HepG2 (cell line): ENCODE data around the gene ADORA3. TPM values are rescaled to one million over a fixed set of nuclear protein-coding genes. Genes with fewer than 3 reads are reported as not detected.

Experiments
- GPN1 ChIP-seq: sonication (generic); formaldehyde crosslinking; IDR thresholded peaks from 2 replicates; pipeline ENCODE4 v1.5.1; 2020; ENCODE audit warnings: missing genetic modification reagents, borderline replicate concordance
- HOXA9 ChIP-seq: sonication (generic); formaldehyde crosslinking; IDR thresholded peaks from 2 replicates; pipeline ENCODE4 v1.8.1; 2022; ENCODE audit warnings: missing genetic modification reagents, mild to moderate bottlenecking, moderate library complexity, borderline replicate concordance
- JUND ChIP-seq: sonication (generic); formaldehyde crosslinking; IDR thresholded peaks from 2 replicates; pipeline ENCODE4 v1.8.0; 2022; ENCODE audit warnings: mild to moderate bottlenecking, missing genetic modification reagents
- KAT2B ChIP-seq: fragments of 150-350 bp; IDR thresholded peaks from 2 replicates; pipeline ENCODE4 v1.6.1; 2014; ENCODE audit warnings: low read depth, low read length, borderline replicate concordance
- KLF6 ChIP-seq: IDR thresholded peaks from 2 replicates; pipeline ENCODE4 v1.8.0; 2016; ENCODE audit warnings: missing biosample characterization, missing genetic modification reagents
- MAFF ChIP-seq: IDR thresholded peaks from 2 replicates; pipeline ENCODE4 v1.6.1; 2011; ENCODE audit warnings: low read depth, low read length, improper control_type of control experiment
- MAFK ChIP-seq, 2 experiments: IDR thresholded peaks in 1 of 2; conservative IDR thresholded peaks in 1 of 2; 2 replicates each; pipeline ENCODE4 v1.6.1; 2011; ENCODE audit warnings: improper control_type of control experiment in 2 of 2, low read length in 2 of 2
- MIER2 ChIP-seq: IDR thresholded peaks from 2 replicates; pipeline ENCODE4 v1.6.1; 2016; ENCODE audit warnings: missing biosample characterization, missing genetic modification reagents
- NAIF1 ChIP-seq: sonication (generic); formaldehyde crosslinking; IDR thresholded peaks from 2 replicates; pipeline ENCODE4 v1.5.0; 2020; ENCODE audit warnings: mild to moderate bottlenecking, missing genetic modification reagents, borderline replicate concordance
- PHF20 ChIP-seq: sonication (generic); formaldehyde crosslinking; IDR thresholded peaks from 2 replicates; pipeline ENCODE4 v1.5.0; 2020; ENCODE audit warnings: mild to moderate bottlenecking, missing genetic modification reagents
- RBFOX2 ChIP-seq: fragments of 200-400 bp; formaldehyde crosslinking; IDR thresholded peaks from 2 replicates; pipeline ENCODE4 v1.6.1; 2017; ENCODE audit warnings: low read depth, mild to moderate bottlenecking, low read length
- RXRB ChIP-seq: IDR thresholded peaks from 2 replicates; pipeline ENCODE4 v1.6.1; 2016; ENCODE audit warnings: borderline replicate concordance, missing genetic modification reagents, missing compliant biosample characterization
- ZFYVE20 ChIP-seq: sonication (generic); formaldehyde crosslinking; IDR thresholded peaks from 2 replicates; pipeline ENCODE4 v1.8.0; 2023; ENCODE audit warnings: low read depth, mild to moderate bottlenecking, moderate library complexity, missing genetic modification reagents, borderline replicate concordance
- ZNF138 ChIP-seq: sonication (generic); formaldehyde crosslinking; IDR thresholded peaks from 2 replicates; pipeline ENCODE4 v1.5.0; 2020; ENCODE audit warnings: mild to moderate bottlenecking, low read depth, missing genetic modification reagents
- ZNF207 ChIP-seq: fragments of 450-650 bp; IDR thresholded peaks from 2 replicates; pipeline ENCODE4 v1.6.1; 2016; ENCODE audit warnings: antibody characterized with exemption, borderline replicate concordance
- ZNF337 ChIP-seq: sonication (generic); formaldehyde crosslinking; IDR thresholded peaks from 2 replicates; pipeline ENCODE4 v1.5.1; 2020; ENCODE audit warnings: missing genetic modification reagents, low read depth, mild to moderate bottlenecking, borderline replicate concordance
- ZNF552 ChIP-seq: sonication (generic); formaldehyde crosslinking; IDR thresholded peaks from 2 replicates; pipeline ENCODE4 v1.9.0; 2022; ENCODE audit warnings: missing genetic modification reagents, mild to moderate bottlenecking, borderline replicate concordance
- polyA plus RNA-seq, 8 experiments: library from polyadenylated mRNA; depleted of rRNA in 3 of 8; stranded (reverse) in 7 of 8; unstranded in 1 of 8; fragments of >200 nt; fragmentation: Illumina TruSeq in 4 of 8; extraction: Trizol in 4 of 8; gene quantifications; 2 replicates each; pipeline versions ENCODE4 v1.2.1 to v1.2.3, GENCODE V29; 2011 to 2016; ENCODE audit warnings: low read depth in 4 of 8, missing spikeins in 1 of 8, mixed read lengths in 1 of 8; ENCODE audit not compliant: insufficient read depth in 1 of 8
- total RNA-seq, 5 experiments: library from RNA; depleted of rRNA; stranded (reverse); fragments of >200 nt; fragmentation: Illumina TruSeq; extraction: Trizol; gene quantifications; 2 replicates each; pipeline ENCODE4 v1.2.3, GENCODE V29; 2016; ENCODE audit warnings: low read depth in 1 of 5
- TF ChIP-seq, protein P1 (sequence below): sonication (generic); formaldehyde crosslinking; IDR thresholded peaks from 2 replicates; pipeline ENCODE4 v1.4.0; 2020; ENCODE audit warnings: missing genetic modification reagents, borderline replicate concordance
- TF ChIP-seq, protein P2 (sequence below), 2 experiments: sonication (generic) in 1 of 2; formaldehyde crosslinking in 1 of 2; IDR thresholded peaks; 2 replicates each; pipeline versions ENCODE4 v1.5.1 to v1.6.1; 2011 to 2020; ENCODE audit warnings: borderline replicate concordance in 1 of 2, low read depth in 1 of 2, low read length in 1 of 2, mild to moderate bottlenecking in 1 of 2, missing genetic modification reagents in 1 of 2, moderate library complexity in 1 of 2
- TF ChIP-seq, protein P3 (sequence below): sonication (generic); formaldehyde crosslinking; IDR thresholded peaks from 2 replicates; pipeline ENCODE4 v1.5.0; 2020; ENCODE audit warnings: mild to moderate bottlenecking, missing genetic modification reagents
- TF ChIP-seq, protein P4 (sequence below): sonication (generic); formaldehyde crosslinking; IDR thresholded peaks from 2 replicates; pipeline ENCODE4 v1.4.0; 2020; ENCODE audit warnings: mild to moderate bottlenecking, missing genetic modification reagents

The ADORA3 gene
- total and polyA plus RNA-seq, 2 of the 13 experiments (the other 11 are each of a cell fraction or from before 2014, with no cell fraction given): not detected

DNA sequence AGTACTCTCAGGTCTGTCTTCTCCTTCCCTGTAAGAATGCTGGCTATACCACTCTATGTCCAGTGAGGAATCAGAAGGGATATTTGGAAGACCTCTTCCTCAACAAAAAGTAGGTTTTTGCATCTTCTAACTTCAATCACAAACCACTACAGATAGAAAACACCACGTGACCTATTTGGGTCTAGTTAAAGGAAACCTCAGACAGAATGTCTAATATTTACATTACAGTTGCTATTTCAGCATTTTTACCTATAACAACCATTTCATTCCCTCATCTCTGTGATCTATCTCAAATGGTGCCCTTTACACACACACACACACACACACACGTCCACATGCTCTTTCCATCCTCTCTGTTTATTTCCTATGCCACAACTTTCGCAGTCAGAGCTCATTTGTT lies 7.9 kb upstream of the ADORA3 start (continued):
- TF ChIP-seq MAFF (0 out of 2 replicates have a peak, but pooled peaks have one; percentile 3), MAFK (conservative IDR thresholded peaks at IDR 0.05 in 1 of 2, IDR thresholded peaks at IDR 0.05 in 1 of 2; ENCODE audit: low read length in 2 of 2) (0 out of 4 replicates have a peak, but pooled peaks of 1 of the 2 experiments have one; percentile 4), JUND (CRISPR knock-in tag) (no peak), RXRB (no peak), ZNF552 (CRISPR knock-in tag) (no peak), KAT2B (no peak), PHF20 (CRISPR knock-in tag) (no peak), NAIF1 (no peak), RBFOX2 (no peak), ZFYVE20 (CRISPR knock-in tag) (no peak), MIER2 (CRISPR knock-in tag) (no peak), KLF6 (CRISPR knock-in tag) (no peak), HOXA9 (CRISPR knock-in tag) (no peak), ZNF337 (CRISPR knock-in tag) (no peak), ZNF207 (no peak), ZNF138 (no peak), GPN1 (CRISPR knock-in tag) (no peak)
- TF ChIP-seq, protein P1, sequence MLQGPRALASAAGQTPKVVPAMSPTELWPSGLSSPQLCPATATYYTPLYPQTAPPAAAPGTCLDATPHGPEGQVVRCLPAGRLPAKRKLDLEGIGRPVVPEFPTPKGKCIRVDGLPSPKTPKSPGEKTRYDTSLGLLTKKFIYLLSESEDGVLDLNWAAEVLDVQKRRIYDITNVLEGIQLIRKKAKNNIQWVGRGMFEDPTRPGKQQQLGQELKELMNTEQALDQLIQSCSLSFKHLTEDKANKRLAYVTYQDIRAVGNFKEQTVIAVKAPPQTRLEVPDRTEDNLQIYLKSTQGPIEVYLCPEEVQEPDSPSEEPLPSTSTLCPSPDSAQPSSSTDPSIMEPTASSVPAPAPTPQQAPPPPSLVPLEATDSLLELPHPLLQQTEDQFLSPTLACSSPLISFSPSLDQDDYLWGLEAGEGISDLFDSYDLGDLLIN: no peak
- TF ChIP-seq, protein P2, sequence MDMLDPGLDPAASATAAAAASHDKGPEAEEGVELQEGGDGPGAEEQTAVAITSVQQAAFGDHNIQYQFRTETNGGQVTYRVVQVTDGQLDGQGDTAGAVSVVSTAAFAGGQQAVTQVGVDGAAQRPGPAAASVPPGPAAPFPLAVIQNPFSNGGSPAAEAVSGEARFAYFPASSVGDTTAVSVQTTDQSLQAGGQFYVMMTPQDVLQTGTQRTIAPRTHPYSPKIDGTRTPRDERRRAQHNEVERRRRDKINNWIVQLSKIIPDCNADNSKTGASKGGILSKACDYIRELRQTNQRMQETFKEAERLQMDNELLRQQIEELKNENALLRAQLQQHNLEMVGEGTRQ (IDR thresholded peaks at IDR 0.05; ENCODE audit: low read depth, low read length): peak; percentile 44; the same call in 1 of the 2 replicates
- TF ChIP-seq, protein P2 (CRISPR knock-in tag; IDR thresholded peaks at IDR 0.05; ENCODE audit: borderline replicate concordance): no peak
- TF ChIP-seq, protein P3, sequence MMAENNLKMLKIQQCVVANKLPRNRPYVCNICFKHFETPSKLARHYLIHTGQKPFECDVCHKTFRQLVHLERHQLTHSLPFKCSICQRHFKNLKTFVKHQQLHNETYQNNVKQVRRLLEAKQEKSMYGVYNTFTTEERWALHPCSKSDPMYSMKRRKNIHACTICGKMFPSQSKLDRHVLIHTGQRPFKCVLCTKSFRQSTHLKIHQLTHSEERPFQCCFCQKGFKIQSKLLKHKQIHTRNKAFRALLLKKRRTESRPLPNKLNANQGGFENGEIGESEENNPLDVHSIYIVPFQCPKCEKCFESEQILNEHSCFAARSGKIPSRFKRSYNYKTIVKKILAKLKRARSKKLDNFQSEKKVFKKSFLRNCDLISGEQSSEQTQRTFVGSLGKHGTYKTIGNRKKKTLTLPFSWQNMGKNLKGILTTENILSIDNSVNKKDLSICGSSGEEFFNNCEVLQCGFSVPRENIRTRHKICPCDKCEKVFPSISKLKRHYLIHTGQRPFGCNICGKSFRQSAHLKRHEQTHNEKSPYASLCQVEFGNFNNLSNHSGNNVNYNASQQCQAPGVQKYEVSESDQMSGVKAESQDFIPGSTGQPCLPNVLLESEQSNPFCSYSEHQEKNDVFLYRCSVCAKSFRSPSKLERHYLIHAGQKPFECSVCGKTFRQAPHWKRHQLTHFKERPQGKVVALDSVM (CRISPR knock-in tag): no peak
- TF ChIP-seq, protein P4, sequence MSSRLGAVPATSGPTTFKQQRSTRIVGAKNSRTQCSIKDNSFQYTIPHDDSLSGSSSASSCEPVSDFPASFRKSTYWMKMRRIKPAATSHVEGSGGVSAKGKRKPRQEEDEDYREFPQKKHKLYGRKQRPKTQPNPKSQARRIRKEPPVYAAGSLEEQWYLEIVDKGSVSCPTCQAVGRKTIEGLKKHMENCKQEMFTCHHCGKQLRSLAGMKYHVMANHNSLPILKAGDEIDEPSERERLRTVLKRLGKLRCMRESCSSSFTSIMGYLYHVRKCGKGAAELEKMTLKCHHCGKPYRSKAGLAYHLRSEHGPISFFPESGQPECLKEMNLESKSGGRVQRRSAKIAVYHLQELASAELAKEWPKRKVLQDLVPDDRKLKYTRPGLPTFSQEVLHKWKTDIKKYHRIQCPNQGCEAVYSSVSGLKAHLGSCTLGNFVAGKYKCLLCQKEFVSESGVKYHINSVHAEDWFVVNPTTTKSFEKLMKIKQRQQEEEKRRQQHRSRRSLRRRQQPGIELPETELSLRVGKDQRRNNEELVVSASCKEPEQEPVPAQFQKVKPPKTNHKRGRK: no peak
